ENCODE measurements around the gene KLK1. TPM values are rescaled to one million over a fixed set of nuclear protein-coding genes. Genes with fewer than 3 reads are reported as not detected.

The KLK1 gene
- total and polyA plus RNA-seq, 10 of the 15 experiments (the other 5 are each of a cell fraction or from before 2014, with no cell fraction given), result 3.4 to 27.5 (median 20.2) TPM

- H3K9me3 ChIP-seq (replicated peaks; ENCODE audit: control insufficient read depth, insufficient read depth, low read length), result no peaks in the 10 kb centered on the region
- ChIA-PET SMC1A (ENCODE audit: uncharacterized antibody, unreplicated experiment) (no interaction called here), CTCF (interaction anchor here (1.1 kb wide), 1 partner anchor 13 kb away, joined by 3 read pairs; no protein-coding TSS in a partner anchor), RAD21 (ENCODE audit: unreplicated experiment) (no interaction called here), POLR2A (no interaction called here)
- intact Hi-C loops (cut with micrococcal nuclease; ENCODE audit: unreplicated experiment) (no loop called here), in situ Hi-C loops (cut with MboI) (no loop called here)
- H3K27ac ChIP-seq (ENCODE audit: control insufficient read depth, insufficient read depth), result no peak overlapping the region
- H4K20me1 ChIP-seq (ENCODE audit: control insufficient read depth, insufficient read depth), result no peaks in the 10 kb centered on the region
- BruUV-seq (replicated peaks), result no TSS peak
- WGBS (ENCODE audit: insufficient coverage, insufficient replicate concordance, low lambda C conversion rate, missing lambda C conversion rate), result 48% methylated on average over 8 of the region's 8 CpGs
- TF ChIP-seq MTA3 (IDR thresholded peaks at IDR 0.05; ENCODE audit: borderline replicate concordance, low read length), result no peak
- no peak for TF ChIP-seq MXI1 (IDR thresholded peaks at IDR 0.05; ENCODE audit: low read depth, low read length)
- TF ChIP-seq CTCF (IDR thresholded peaks at IDR 0.05 in 2 of 3, conservative IDR thresholded peaks at IDR 0.05 in 1 of 3; ENCODE audit: control insufficient read depth in 2 of 3, extremely low read depth in 1 of 3, insufficient read depth in 1 of 3, low read depth in 3 of 3, low read length in 3 of 3), result no peak
- TF ChIP-seq CHD2 (IDR thresholded peaks at IDR 0.05; ENCODE audit: borderline replicate concordance, low read depth, low read length), result no peak
- TF ChIP-seq RELB (IDR thresholded peaks at IDR 0.05; ENCODE audit: low read depth), result no peak
- no peak for TF ChIP-seq ZBTB33 (IDR thresholded peaks at IDR 0.05)
- no peak for TF ChIP-seq PBX3 (IDR thresholded peaks at IDR 0.05; ENCODE audit: insufficient replicate concordance, low read depth, low read length)
- TF ChIP-seq ASH2L (IDR thresholded peaks at IDR 0.05; ENCODE audit: borderline replicate concordance, low read depth), result no peak
- no peaks in the 10 kb centered on the region for H3K27me3 ChIP-seq (replicated peaks in 1 of 2; ENCODE audit: control insufficient read depth in 2 of 2, insufficient read depth in 2 of 2, low read length in 1 of 2)
- H3K4me2 ChIP-seq (ENCODE audit: control insufficient read depth, insufficient read depth), result no peak overlapping the region
- H3K79me2 ChIP-seq (ENCODE audit: control insufficient read depth, insufficient read depth, low read length), result no peaks in the 10 kb centered on the region
- H3K36me3 ChIP-seq (ENCODE audit: control insufficient read depth in 2 of 2, insufficient read depth in 2 of 2, low read length in 1 of 2), result no peaks in the 10 kb centered on the region
- H3K4me3 ChIP-seq, result no peak overlapping the region
- no peak for ATAC-seq
- no peak for FAIRE-seq
- H2AFZ ChIP-seq (ENCODE audit: control insufficient read depth, low read depth, low read length), result no peak overlapping the region
- no peak overlapping the region for H3K9ac ChIP-seq (ENCODE audit: control insufficient read depth, insufficient read depth, low read length)
- no peak for DNase-seq (ENCODE audit: low read depth, low spot score)
- peaks cover 5% of the 10 kb centered on the region; the same call in 1 of the 2 replicates for H3K4me1 ChIP-seq (ENCODE audit: control insufficient read depth, insufficient read depth, low read length)
Measured at GRCh38 chr19:50832666-50833065, 9.1 kb upstream of the KLK1 start.
